AML-193 (cell line): ENCODE measurements around the gene PIMREG.

Experiments used
- DNase-seq, 2 experiments: peaks; one replicate each; lab custom pipeline; 2025; lab: John Stamatoyannopoulos, UW

The PIMREG gene

DNA sequence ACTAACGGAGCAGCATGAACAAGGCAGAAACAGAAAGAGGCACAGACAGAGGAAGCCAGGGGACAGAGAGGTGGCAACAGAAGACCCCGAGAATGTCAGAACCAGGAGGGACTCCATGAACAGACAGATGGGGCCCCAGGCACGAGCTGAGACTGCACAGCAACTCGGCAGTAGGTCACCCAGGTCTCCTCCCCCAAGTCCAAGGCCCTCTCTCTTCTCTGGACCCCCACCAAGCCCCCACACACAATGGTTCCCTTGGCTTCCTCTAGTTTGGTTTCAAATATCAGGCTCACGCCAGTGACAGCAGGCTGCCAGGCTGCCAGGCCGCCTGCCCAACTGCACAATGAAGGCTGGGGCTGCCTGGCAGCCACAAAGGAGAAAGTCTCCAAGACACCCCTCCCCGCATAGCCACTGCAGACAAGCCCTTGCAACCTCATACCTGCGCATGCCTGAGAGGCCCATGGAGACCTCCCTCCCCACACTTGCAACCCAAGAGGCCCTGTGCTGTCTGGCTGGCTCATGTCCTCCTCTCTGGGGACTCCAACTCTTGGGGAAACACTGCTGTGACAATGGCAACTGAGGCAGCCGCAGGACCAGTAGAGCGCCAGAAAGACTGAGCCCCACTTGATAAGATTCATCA lies 54.8 kb downstream of the PIMREG start:
- no peak for DNase-seq
